Measurements from ENCODE around the gene TNFRSF13B.
"Not testable (repeated sequence)": the region's sequence is repeated elsewhere in the genome, so short reads cannot be mapped to it uniquely, and the experiment has no call there.

TNFRSF13B gene

GRCh38 chr17:16974569-16975276 lies 2.8 kb upstream of the TNFRSF13B start:
- H3K9ac ChIP-seq (ENCODE audit: low read length): peak overlapping the region; percentile 86
- peaks cover 75% of the 10 kb centered on the region for H3K4me1 ChIP-seq (ENCODE audit: low read length)
- no peak for TF ChIP-seq CTCF (IDR thresholded peaks at IDR 0.05; ENCODE audit: low read depth, low read length)
- no peak for TF ChIP-seq EZH2phosphoT487 (IDR thresholded peaks at IDR 0.05; ENCODE audit: low read depth)
- H4K20me1 ChIP-seq (ENCODE audit: insufficient read depth, low read length): no peaks in the 10 kb centered on the region
- peak overlapping the region; percentile 99 for H3K27ac ChIP-seq (ENCODE audit: low read length)
- H2AFZ ChIP-seq (ENCODE audit: low read depth, low read length): no peak overlapping the region
- peak overlapping the region; percentile 39 for H3K4me3 ChIP-seq (ENCODE audit: low read length)
- peaks cover 11% of the 10 kb centered on the region for H3K36me3 ChIP-seq (replicated peaks; ENCODE audit: low read depth, low read length)
- no peaks in the 10 kb centered on the region for H3K9me3 ChIP-seq (ENCODE audit: insufficient read depth, low read length)
- no peaks in the 10 kb centered on the region for H3K27me3 ChIP-seq (ENCODE audit: low read depth, low read length)
- H3K79me2 ChIP-seq (ENCODE audit: low read length): peaks cover 29% of the 10 kb centered on the region
- peak overlapping the region; percentile 86 for H3K4me2 ChIP-seq (ENCODE audit: low read length)

- peak overlapping the region; percentile 7 for H3K4me3 ChIP-seq (ENCODE audit: low read length)
- H3K27ac ChIP-seq (ENCODE audit: low read length): peak overlapping the region; percentile 99
Measured at GRCh38 chr17:16973760-16974540, 2.0 kb upstream of the TNFRSF13B start.

GRCh38 chr17:16973043-16973442 lies 1.1 kb upstream of the TNFRSF13B start:
- H3K79me2 ChIP-seq (ENCODE audit: low read length): peaks cover 46% of the 10 kb centered on the region
- H4K20me1 ChIP-seq (ENCODE audit: insufficient read depth, low read length); H3K27me3 ChIP-seq (ENCODE audit: low read depth, low read length); H3K9me3 ChIP-seq (ENCODE audit: insufficient read depth, low read length); H3K4me3 ChIP-seq (ENCODE audit: low read length); H2AFZ ChIP-seq (ENCODE audit: low read depth, low read length): not testable (repeated sequence)
- peaks cover 66% of the 10 kb centered on the region for H3K4me1 ChIP-seq (ENCODE audit: low read length)
- peak overlapping the region; percentile 86 for H3K4me2 ChIP-seq (ENCODE audit: low read length)
- H3K27ac ChIP-seq (ENCODE audit: low read length): peak overlapping the region; percentile 99
- peaks cover 23% of the 10 kb centered on the region for H3K36me3 ChIP-seq (replicated peaks; ENCODE audit: low read depth, low read length)
- H3K9ac ChIP-seq (ENCODE audit: low read length): peak overlapping the region; percentile 86; the same call in 1 of the 2 replicates

More at GRCh38 chr17:16973760-16974540, 2.0 kb upstream of the TNFRSF13B start:
- Histone ChIP-seq H3K4me2 (ENCODE audit: low read length) (peak overlapping the region; percentile 86), H3K27me3 (ENCODE audit: low read depth, low read length) (no peaks in the 10 kb centered on the region), H3K9me3 (ENCODE audit: insufficient read depth, low read length) (no peaks in the 10 kb centered on the region), H3K9ac (ENCODE audit: low read length) (peak overlapping the region; percentile 86), H2AFZ (ENCODE audit: low read depth, low read length) (no peak overlapping the region), H3K36me3 (replicated peaks; ENCODE audit: low read depth, low read length) (peaks cover 14% of the 10 kb centered on the region), H3K4me1 (ENCODE audit: low read length) (peaks cover 68% of the 10 kb centered on the region), H4K20me1 (ENCODE audit: insufficient read depth, low read length) (no peaks in the 10 kb centered on the region), H3K79me2 (ENCODE audit: low read length) (peaks cover 37% of the 10 kb centered on the region)
- no peak for TF ChIP-seq EZH2phosphoT487 (IDR thresholded peaks at IDR 0.05; ENCODE audit: low read depth)
- TF ChIP-seq CTCF (IDR thresholded peaks at IDR 0.05; ENCODE audit: low read depth, low read length): no peak

- Histone ChIP-seq H3K4me2 (ENCODE audit: low read length) (peak overlapping the region; percentile 72), H3K27ac (ENCODE audit: low read length) (peak overlapping the region; percentile 99), H3K36me3 (replicated peaks; ENCODE audit: low read depth, low read length) (peaks cover 24% of the 10 kb centered on the region), H3K4me3 (ENCODE audit: low read length) (peak overlapping the region; percentile 89), H2AFZ (ENCODE audit: low read depth, low read length) (no peak overlapping the region), H3K79me2 (ENCODE audit: low read length) (peaks cover 53% of the 10 kb centered on the region), H4K20me1 (ENCODE audit: insufficient read depth, low read length) (peaks cover 5% of the 10 kb centered on the region), H3K9ac (ENCODE audit: low read length) (peak overlapping the region; percentile 68; the same call in 1 of the 2 replicates), H3K9me3 (ENCODE audit: insufficient read depth, low read length) (no peaks in the 10 kb centered on the region), H3K4me1 (ENCODE audit: low read length) (peaks cover 60% of the 10 kb centered on the region), H3K27me3 (ENCODE audit: low read depth, low read length) (no peaks in the 10 kb centered on the region)
- TF ChIP-seq CTCF (IDR thresholded peaks at IDR 0.05; ENCODE audit: low read depth, low read length) (no peak), EZH2phosphoT487 (IDR thresholded peaks at IDR 0.05; ENCODE audit: low read depth) (no peak)
Measured at GRCh38 chr17:16972346-16972745, 428 bp upstream of the TNFRSF13B start.

Data from OCI-LY3 (cell line).